Heart right ventricle (tissue), 12 donors: ENCODE data around the gene ESX1. TPM values are rescaled to one million over a fixed set of nuclear protein-coding genes. Genes with fewer than 3 reads are reported as not detected.

Experiments
- polyA plus RNA-seq, 2 donors: library from polyadenylated mRNA; stranded (reverse); fragments of 200-250 nt; gene quantifications; one replicate each; pipeline ENCODE4 v1.2.3, GENCODE V29; 2013
- total RNA-seq, 10 donors: library from RNA; stranded (reverse); fragmentation: NEBNext Ultra II Directional in 3 of 10; extraction: Animal tissue kit (Norgen Biotek cat#: 25700) in 3 of 10; gene quantifications; one replicate each; pipeline versions ENCODE4 v1.2.1 to v1.2.4, GENCODE V29; 2021 to 2023
- donor health status: ischemic (EF 13 %, LVEDD 7.1; RV severe dilation, severe dysfunction).
- donor health status: healthy with polysubstance abuse.
- donor health status: DM: no; HTN: yes; CAD: no.
- donor health status: DM: no; HTN: no; CAD: no.
- donor health status: ischemic (EF 25% LVEDD 6.9; RV normal size, moderate dysfunction).
- donor health status: ischemic (EF 25% LVEDD 5.7; RV mildly dilated, moderate dysfunction).
- donor health status: healthy.
- donor health status: nonischemic (EF 11% LVEDD 7.7; RV severe dilation, severe dysfunction).
- donor health status: DM: yes; HTN: yes; CAD: no.
- donor health status: PGD.
- donor health status: ischemic (EF 29% LVEDD 5.4; RV normal size, mild dysfunction).
- donor health status: nonischemic (EF 23%, LVEDD 6.1; RV moderate dilation, normal function).

The ESX1 gene
- total and polyA plus RNA-seq, 12 donors, result not detected

Other genes with a start within 250 kb of the ESX1 start
- gene H2BW1, start 241.2 kb downstream of the ESX1 start, total RNA-seq, result not detected
- not detected for gene H2BW1, start 241.2 kb downstream of the ESX1 start, polyA plus RNA-seq
- gene H2BW2, start 215.0 kb downstream of the ESX1 start, total RNA-seq, result not detected
- gene H2BW2, start 215.0 kb downstream of the ESX1 start, polyA plus RNA-seq, result not detected
- under 1 TPM in 7 of 10 donors, not detected in 3; 0.09 to 0.35 (median 0.15) TPM for gene TMSB15C, start 178.7 kb downstream of the ESX1 start, total RNA-seq
- under 1 TPM; 0.14 to 0.15 TPM for gene TMSB15C, start 178.7 kb downstream of the ESX1 start, polyA plus RNA-seq
- gene ZCCHC18, start 142.4 kb downstream of the ESX1 start, total RNA-seq, result 1 to 10 TPM in 3 of 10 donors, under 1 TPM in 6, not detected in 1; 0.38 to 1.7 (median 0.52) TPM
- gene ZCCHC18, start 142.4 kb downstream of the ESX1 start, polyA plus RNA-seq, result under 1 TPM; 0.48 to 0.80 TPM
- 10 to 100 TPM; 10.8 to 15.6 (median 11.6) TPM for gene SLC25A53, start 97.9 kb downstream of the ESX1 start, total RNA-seq
- 1 to 10 TPM; 4.2 to 5.6 TPM for gene SLC25A53, start 97.9 kb downstream of the ESX1 start, polyA plus RNA-seq
- 10 to 100 TPM; 10.5 to 12.8 (median 11.1) TPM for gene FAM199X, start 88.5 kb downstream of the ESX1 start, total RNA-seq
- 1 to 10 TPM; 4.2 to 8.5 TPM for gene FAM199X, start 88.5 kb downstream of the ESX1 start, polyA plus RNA-seq